Measurements from ENCODE around the gene TENM4.

DNA sequence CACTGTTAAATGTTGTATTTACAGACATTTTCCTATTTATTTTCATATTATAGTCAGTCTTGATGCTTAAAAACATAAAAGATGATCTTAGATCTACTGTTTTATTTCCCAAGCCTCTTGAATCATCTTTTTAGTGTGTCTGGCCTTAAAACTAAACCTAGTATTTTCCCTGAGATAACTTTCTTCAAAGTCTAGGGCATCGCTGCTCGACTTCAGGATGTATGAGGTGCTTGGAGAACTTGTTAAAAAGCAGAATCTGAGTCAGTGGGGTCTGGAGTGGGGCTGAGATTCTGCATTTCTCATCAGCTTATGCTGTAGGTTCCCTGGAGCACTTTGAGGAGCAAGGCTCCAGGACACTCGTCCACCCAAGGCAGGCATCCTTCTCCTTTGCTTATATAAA, 404.9 kb downstream of the TENM4 start:
- TF ChIP-seq ZC3H4 (CRISPR knock-in tag; IDR thresholded peaks at IDR 0.05; ENCODE audit: borderline replicate concordance) (no peak), CENPT (CRISPR knock-in tag; IDR thresholded peaks at IDR 0.05; ENCODE audit: low read depth) (no peak), NR2C2 (CRISPR knock-in tag; IDR thresholded peaks at IDR 0.05; ENCODE audit: borderline replicate concordance) (no peak), ZNF207 (IDR thresholded peaks at IDR 0.05; ENCODE audit: borderline replicate concordance) (no peak), TOPORS (CRISPR knock-in tag; IDR thresholded peaks at IDR 0.05) (no peak), PAWR (CRISPR knock-in tag; IDR thresholded peaks at IDR 0.05; ENCODE audit: borderline replicate concordance) (no peak), TCF7L2 (IDR thresholded peaks at IDR 0.05; ENCODE audit: low read depth, low read length) (no peak), SIN3A (IDR thresholded peaks at IDR 0.05; ENCODE audit: borderline replicate concordance, low read depth, low read length) (no peak), CHD4 (IDR thresholded peaks at IDR 0.05; ENCODE audit: borderline replicate concordance, low read length) (no peak), POLR2AphosphoS5 (IDR thresholded peaks at IDR 0.05; ENCODE audit: low read depth, low read length) (no peak), ZNF556 (CRISPR knock-in tag; IDR thresholded peaks at IDR 0.05; ENCODE audit: borderline replicate concordance) (no peak)
- TF ChIP-seq, protein P1, sequence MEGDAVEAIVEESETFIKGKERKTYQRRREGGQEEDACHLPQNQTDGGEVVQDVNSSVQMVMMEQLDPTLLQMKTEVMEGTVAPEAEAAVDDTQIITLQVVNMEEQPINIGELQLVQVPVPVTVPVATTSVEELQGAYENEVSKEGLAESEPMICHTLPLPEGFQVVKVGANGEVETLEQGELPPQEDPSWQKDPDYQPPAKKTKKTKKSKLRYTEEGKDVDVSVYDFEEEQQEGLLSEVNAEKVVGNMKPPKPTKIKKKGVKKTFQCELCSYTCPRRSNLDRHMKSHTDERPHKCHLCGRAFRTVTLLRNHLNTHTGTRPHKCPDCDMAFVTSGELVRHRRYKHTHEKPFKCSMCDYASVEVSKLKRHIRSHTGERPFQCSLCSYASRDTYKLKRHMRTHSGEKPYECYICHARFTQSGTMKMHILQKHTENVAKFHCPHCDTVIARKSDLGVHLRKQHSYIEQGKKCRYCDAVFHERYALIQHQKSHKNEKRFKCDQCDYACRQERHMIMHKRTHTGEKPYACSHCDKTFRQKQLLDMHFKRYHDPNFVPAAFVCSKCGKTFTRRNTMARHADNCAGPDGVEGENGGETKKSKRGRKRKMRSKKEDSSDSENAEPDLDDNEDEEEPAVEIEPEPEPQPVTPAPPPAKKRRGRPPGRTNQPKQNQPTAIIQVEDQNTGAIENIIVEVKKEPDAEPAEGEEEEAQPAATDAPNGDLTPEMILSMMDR (CRISPR knock-in tag; IDR thresholded peaks at IDR 0.05): no peak
- TF ChIP-seq, protein P2, sequence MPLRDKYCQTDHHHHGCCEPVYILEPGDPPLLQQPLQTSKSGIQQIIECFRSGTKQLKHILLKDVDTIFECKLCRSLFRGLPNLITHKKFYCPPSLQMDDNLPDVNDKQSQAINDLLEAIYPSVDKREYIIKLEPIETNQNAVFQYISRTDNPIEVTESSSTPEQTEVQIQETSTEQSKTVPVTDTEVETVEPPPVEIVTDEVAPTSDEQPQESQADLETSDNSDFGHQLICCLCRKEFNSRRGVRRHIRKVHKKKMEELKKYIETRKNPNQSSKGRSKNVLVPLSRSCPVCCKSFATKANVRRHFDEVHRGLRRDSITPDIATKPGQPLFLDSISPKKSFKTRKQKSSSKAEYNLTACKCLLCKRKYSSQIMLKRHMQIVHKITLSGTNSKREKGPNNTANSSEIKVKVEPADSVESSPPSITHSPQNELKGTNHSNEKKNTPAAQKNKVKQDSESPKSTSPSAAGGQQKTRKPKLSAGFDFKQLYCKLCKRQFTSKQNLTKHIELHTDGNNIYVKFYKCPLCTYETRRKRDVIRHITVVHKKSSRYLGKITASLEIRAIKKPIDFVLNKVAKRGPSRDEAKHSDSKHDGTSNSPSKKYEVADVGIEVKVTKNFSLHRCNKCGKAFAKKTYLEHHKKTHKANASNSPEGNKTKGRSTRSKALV (CRISPR knock-in tag; IDR thresholded peaks at IDR 0.05): no peak
- TF ChIP-seq, protein P3, sequence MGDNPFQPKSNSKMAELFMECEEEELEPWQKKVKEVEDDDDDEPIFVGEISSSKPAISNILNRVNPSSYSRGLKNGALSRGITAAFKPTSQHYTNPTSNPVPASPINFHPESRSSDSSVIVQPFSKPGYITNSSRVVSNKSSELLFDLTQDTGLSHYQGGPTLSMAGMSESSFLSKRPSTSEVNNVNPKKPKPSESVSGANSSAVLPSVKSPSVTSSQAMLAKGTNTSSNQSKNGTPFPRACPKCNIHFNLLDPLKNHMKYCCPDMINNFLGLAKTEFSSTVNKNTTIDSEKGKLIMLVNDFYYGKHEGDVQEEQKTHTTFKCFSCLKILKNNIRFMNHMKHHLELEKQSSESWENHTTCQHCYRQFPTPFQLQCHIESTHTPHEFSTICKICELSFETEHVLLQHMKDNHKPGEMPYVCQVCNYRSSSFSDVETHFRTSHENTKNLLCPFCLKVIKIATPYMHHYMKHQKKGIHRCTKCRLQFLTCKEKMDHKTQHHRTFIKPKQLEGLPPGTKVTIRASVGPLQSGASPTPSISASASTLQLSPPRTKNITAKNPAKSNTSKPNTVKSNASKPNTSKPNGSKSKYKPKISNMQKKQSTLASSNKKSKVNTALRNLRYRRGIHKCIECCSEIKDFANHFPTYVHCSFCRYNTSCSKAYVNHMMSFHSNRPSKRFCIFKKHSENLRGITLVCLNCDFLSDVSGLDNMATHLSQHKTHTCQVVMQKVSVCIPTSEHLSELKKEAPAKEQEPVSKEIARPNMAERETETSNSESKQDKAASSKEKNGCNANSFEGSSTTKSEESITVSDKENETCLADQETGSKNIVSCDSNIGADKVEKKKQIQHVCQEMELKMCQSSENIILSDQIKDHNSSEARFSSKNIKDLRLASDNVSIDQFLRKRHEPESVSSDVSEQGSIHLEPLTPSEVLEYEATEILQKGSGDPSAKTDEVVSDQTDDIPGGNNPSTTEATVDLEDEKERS (CRISPR knock-in tag; IDR thresholded peaks at IDR 0.05): no peak

All from HepG2 (cell line).